ENCODE results near the gene CTAG1A. TPM values are rescaled to one million over a fixed set of nuclear protein-coding genes. Genes with fewer than 3 reads are reported as not detected.
A peak's percentile ranks its signal among the peaks of the same experiment; 100 is the strongest.
"Not testable (repeated sequence)": the region's sequence is repeated elsewhere in the genome, so short reads cannot be mapped to it uniquely, and the experiment has no call there.

Gene CTAG1A
- not detected for total RNA-seq (2021; fragmentation: NEBNext Ultra II Directional; extraction: Animal tissue kit (Norgen Biotek cat#: 25700))
- long read RNA-seq = 0 reads

- H3K27me3 Mint-ChIP-seq (ENCODE audit: insufficient read depth); H3K4me1 Mint-ChIP-seq (ENCODE audit: low read depth); H3K4me3 Mint-ChIP-seq; H3K27ac Mint-ChIP-seq; DNase-seq; H3K36me3 Mint-ChIP-seq (ENCODE audit: low read depth); H3K9me3 Mint-ChIP-seq: not testable (repeated sequence)
Observed at GRCh38 chrX:154584585-154585183, at the start of gene CTAG1A. Gene CTAG1A (plus strand): TSS chrX:154585133. CDS start chrX:154585207, 74 bp downstream.

GRCh38 chrX:154535892-154536291 lies 49.0 kb upstream of the CTAG1A start:
- Mint-ChIP-seq H3K36me3 (ENCODE audit: low read depth) (peaks cover 5% of the 10 kb centered on the region; the same call in 1 of the 2 replicates), H3K27me3 (ENCODE audit: insufficient read depth) (no peaks in the 10 kb centered on the region; the same call in 1 of the 2 replicates), H3K4me3 (no peak overlapping the region), H3K27ac (no peak overlapping the region), H3K9me3 (no peaks in the 10 kb centered on the region), H3K4me1 (ENCODE audit: low read depth) (peaks cover 8% of the 10 kb centered on the region)
- TF ChIP-seq CTCF (IDR thresholded peaks at IDR 0.05) = no peak
- DNase-seq = no peak

- Mint-ChIP-seq H3K4me1 (ENCODE audit: low read depth) (peaks cover 33% of the 10 kb centered on the region), H3K9me3 (no peaks in the 10 kb centered on the region), H3K27ac (peak overlapping the region; percentile 69), H3K4me3 (no peak overlapping the region), H3K36me3 (ENCODE audit: low read depth) (peaks cover 10% of the 10 kb centered on the region), H3K27me3 (ENCODE audit: insufficient read depth) (no peaks in the 10 kb centered on the region; the same call in 1 of the 2 replicates)
- no peak for DNase-seq
- TF ChIP-seq CTCF (IDR thresholded peaks at IDR 0.05) = no peak
Observed at GRCh38 chrX:154539077-154539476, 45.9 kb upstream of the CTAG1A start.

GRCh38 chrX:154540365-154540764 lies 44.6 kb upstream of the CTAG1A start:
- peaks cover 16% of the 10 kb centered on the region for H3K36me3 Mint-ChIP-seq (ENCODE audit: low read depth)
- not testable (repeated sequence) for H3K4me3 Mint-ChIP-seq; H3K27me3 Mint-ChIP-seq (ENCODE audit: insufficient read depth); H3K9me3 Mint-ChIP-seq; DNase-seq
- H3K27ac Mint-ChIP-seq = peak overlapping the region; percentile 99; the same call in 1 of the 2 replicates
- H3K4me1 Mint-ChIP-seq (ENCODE audit: low read depth) = peaks cover 41% of the 10 kb centered on the region

GRCh38 chrX:154540897-154541535 lies 43.9 kb upstream of the CTAG1A start:
- no peak for DNase-seq

GRCh38 chrX:154541589-154541895 lies 43.4 kb upstream of the CTAG1A start:
- no peak for DNase-seq
- no peaks in the 10 kb centered on the region for H3K27me3 Mint-ChIP-seq (ENCODE audit: insufficient read depth)
- TF ChIP-seq CTCF (IDR thresholded peaks at IDR 0.05) = no peak
- H3K27ac Mint-ChIP-seq = peak overlapping the region; percentile 99
- peaks cover 48% of the 10 kb centered on the region for H3K4me1 Mint-ChIP-seq (ENCODE audit: low read depth)
- no peaks in the 10 kb centered on the region for H3K9me3 Mint-ChIP-seq
- H3K4me3 Mint-ChIP-seq = no peak overlapping the region; the same call in 1 of the 2 replicates
- H3K36me3 Mint-ChIP-seq (ENCODE audit: low read depth) = peaks cover 22% of the 10 kb centered on the region

More at GRCh38 chrX:154540897-154541535, 43.9 kb upstream of the CTAG1A start:
- Mint-ChIP-seq H3K9me3 (no peaks in the 10 kb centered on the region), H3K36me3 (ENCODE audit: low read depth) (peaks cover 19% of the 10 kb centered on the region), H3K4me1 (ENCODE audit: low read depth) (peaks cover 45% of the 10 kb centered on the region), H3K4me3 (peak overlapping the region; percentile 15; the same call in 1 of the 2 replicates), H3K27me3 (ENCODE audit: insufficient read depth) (no peaks in the 10 kb centered on the region; the same call in 1 of the 2 replicates), H3K27ac (peak overlapping the region; percentile 99)
- TF ChIP-seq CTCF (IDR thresholded peaks at IDR 0.05) = no peak

All from HFFc6 (cell line).